ENCODE measurements around the gene DAP3.
"Not testable (repeated sequence)": the region's sequence is repeated elsewhere in the genome, so short reads cannot be mapped to it uniquely, and the experiment has no call there.

The DAP3 gene

GRCh38 chr1:155689081-155689607, at the start of gene DAP3:
TSS of gene DAP3 (plus strand) at chr1:155689091. CDS start at chr1:155709780, 20,689 bp downstream.
- not testable (repeated sequence) for H3K27me3 ChIP-seq (ENCODE audit: insufficient read depth, low read length, poor library complexity); H3K9me3 ChIP-seq (ENCODE audit: insufficient read depth, low read length, severe bottlenecking); DNase-seq
- Histone ChIP-seq H3K36me3 (ENCODE audit: insufficient read depth, low read length) (peaks cover 41% of the 10 kb centered on the region), H3K79me2 (ENCODE audit: insufficient read depth, low read length) (peaks cover 95% of the 10 kb centered on the region), H3K27ac (ENCODE audit: low read length) (peak within 1 kb of the TSS; percentile 94), H2AFZ (ENCODE audit: low read depth, low read length) (peak within 1 kb of the TSS; percentile 94), H4K20me1 (ENCODE audit: insufficient read depth, low read length) (peaks cover 27% of the 10 kb centered on the region; the same call in 1 of the 2 replicates), H3K4me1 (ENCODE audit: insufficient read depth, low read length) (peaks cover 49% of the 10 kb centered on the region), H3K4me3 (ENCODE audit: low read depth in 1 of 2, low read length in 2 of 2) (peak within 1 kb of the TSS; percentile 61 to 87), H3K9ac (ENCODE audit: low read depth, low read length) (peak within 1 kb of the TSS; percentile 81), H3K4me2 (ENCODE audit: insufficient read depth, low read length) (peak within 1 kb of the TSS; percentile 78)
- peak; percentile 3; the same call in 2 of the 3 replicates for ATAC-seq (ENCODE audit: insufficient read depth, low read depth)

DNA sequence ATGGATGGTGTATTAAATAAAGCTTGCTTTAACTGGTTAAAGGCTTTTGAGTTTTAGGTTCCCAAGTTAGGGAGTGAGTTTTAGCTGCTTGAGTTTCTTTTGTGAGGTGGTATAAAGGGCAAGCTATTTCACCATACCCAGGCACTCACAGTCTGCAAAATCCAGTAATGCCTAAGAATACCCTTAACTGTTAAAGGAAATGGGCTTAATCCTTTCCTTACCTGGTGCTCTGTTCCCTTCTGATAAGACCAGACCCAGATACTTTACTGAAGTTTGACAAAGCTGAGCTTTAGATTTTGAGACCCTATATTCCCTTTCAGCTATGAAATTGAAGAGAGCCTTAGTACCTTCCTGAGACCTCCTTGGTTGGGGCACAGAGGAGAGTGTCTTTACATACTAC, 48.5 kb upstream of the DAP3 start:
- H3K4me1 ChIP-seq (ENCODE audit: insufficient read depth, low read length) = peaks cover 27% of the 10 kb centered on the region
- H3K27me3 ChIP-seq (ENCODE audit: insufficient read depth, low read length, poor library complexity) = no peaks in the 10 kb centered on the region
- H3K9me3 ChIP-seq (ENCODE audit: insufficient read depth, low read length, severe bottlenecking) = peaks cover 27% of the 10 kb centered on the region
- H3K4me2 ChIP-seq (ENCODE audit: insufficient read depth, low read length) = no peak overlapping the region
- TF ChIP-seq EZH2 (IDR thresholded peaks at IDR 0.05; ENCODE audit: borderline replicate concordance, low read depth, low read length, severe bottlenecking) = no peak
- TF ChIP-seq, protein P1, sequence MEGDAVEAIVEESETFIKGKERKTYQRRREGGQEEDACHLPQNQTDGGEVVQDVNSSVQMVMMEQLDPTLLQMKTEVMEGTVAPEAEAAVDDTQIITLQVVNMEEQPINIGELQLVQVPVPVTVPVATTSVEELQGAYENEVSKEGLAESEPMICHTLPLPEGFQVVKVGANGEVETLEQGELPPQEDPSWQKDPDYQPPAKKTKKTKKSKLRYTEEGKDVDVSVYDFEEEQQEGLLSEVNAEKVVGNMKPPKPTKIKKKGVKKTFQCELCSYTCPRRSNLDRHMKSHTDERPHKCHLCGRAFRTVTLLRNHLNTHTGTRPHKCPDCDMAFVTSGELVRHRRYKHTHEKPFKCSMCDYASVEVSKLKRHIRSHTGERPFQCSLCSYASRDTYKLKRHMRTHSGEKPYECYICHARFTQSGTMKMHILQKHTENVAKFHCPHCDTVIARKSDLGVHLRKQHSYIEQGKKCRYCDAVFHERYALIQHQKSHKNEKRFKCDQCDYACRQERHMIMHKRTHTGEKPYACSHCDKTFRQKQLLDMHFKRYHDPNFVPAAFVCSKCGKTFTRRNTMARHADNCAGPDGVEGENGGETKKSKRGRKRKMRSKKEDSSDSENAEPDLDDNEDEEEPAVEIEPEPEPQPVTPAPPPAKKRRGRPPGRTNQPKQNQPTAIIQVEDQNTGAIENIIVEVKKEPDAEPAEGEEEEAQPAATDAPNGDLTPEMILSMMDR (IDR thresholded peaks at IDR 0.05; ENCODE audit: borderline replicate concordance, extremely low read depth, low read length, poor library complexity, severe bottlenecking) = no peak
- no peak overlapping the region for H3K27ac ChIP-seq (ENCODE audit: low read length)
- DNase-seq (no peak), ATAC-seq (ENCODE audit: insufficient read depth, low read depth) (no peak)
- no peaks in the 10 kb centered on the region for H3K36me3 ChIP-seq (ENCODE audit: insufficient read depth, low read length)
- H3K79me2 ChIP-seq (ENCODE audit: insufficient read depth, low read length) = peaks cover 7% of the 10 kb centered on the region
- no peak overlapping the region for H3K9ac ChIP-seq (ENCODE audit: low read depth, low read length)
- no peak overlapping the region for H3K4me3 ChIP-seq (ENCODE audit: low read depth in 1 of 2, low read length in 2 of 2)
- no peak overlapping the region for H2AFZ ChIP-seq (ENCODE audit: low read depth, low read length)
- no peaks in the 10 kb centered on the region for H4K20me1 ChIP-seq (ENCODE audit: insufficient read depth, low read length)

DNA sequence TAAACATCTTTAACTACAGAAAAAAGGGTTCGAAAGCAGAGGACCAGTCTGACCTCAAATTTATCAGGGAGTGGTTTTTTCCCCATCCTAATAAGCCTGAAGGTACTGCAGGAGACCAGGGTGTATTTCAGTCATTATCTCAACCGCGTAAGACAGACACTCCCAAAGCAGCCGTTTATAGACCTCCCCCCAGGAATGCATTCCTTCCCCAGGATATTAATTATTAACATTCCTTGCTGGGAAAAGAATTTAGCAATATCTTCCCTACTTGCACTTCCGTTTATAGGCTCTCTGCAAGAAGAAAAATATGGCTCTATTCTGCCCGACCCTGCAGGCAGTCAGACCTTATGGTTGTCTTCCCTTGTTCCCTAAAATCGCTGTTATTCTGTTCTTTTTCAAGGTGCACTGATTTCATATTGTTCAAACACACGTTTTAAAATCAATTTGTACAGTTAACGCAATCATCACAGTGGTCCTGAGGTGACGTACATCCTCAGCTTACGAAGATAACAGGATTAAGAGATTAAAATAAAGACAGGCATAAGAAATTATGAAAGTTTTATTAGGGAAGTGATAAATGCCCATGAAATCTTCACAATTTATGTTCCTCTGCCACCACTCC, 46.2 kb upstream of the DAP3 start:
- not testable (repeated sequence) for H3K4me2 ChIP-seq (ENCODE audit: insufficient read depth, low read length); ATAC-seq (ENCODE audit: insufficient read depth, low read depth); H3K4me1 ChIP-seq (ENCODE audit: insufficient read depth, low read length); H3K27ac ChIP-seq (ENCODE audit: low read length); H3K4me3 ChIP-seq (ENCODE audit: low read depth in 1 of 2, low read length in 2 of 2); H3K79me2 ChIP-seq (ENCODE audit: insufficient read depth, low read length); H3K36me3 ChIP-seq (ENCODE audit: insufficient read depth, low read length); H3K9ac ChIP-seq (ENCODE audit: low read depth, low read length); H2AFZ ChIP-seq (ENCODE audit: low read depth, low read length); H3K27me3 ChIP-seq (ENCODE audit: insufficient read depth, low read length, poor library complexity); H4K20me1 ChIP-seq (ENCODE audit: insufficient read depth, low read length)
- H3K9me3 ChIP-seq (ENCODE audit: insufficient read depth, low read length, severe bottlenecking) = peaks cover 27% of the 10 kb centered on the region
- DNase-seq = peak; percentile 35

DNA sequence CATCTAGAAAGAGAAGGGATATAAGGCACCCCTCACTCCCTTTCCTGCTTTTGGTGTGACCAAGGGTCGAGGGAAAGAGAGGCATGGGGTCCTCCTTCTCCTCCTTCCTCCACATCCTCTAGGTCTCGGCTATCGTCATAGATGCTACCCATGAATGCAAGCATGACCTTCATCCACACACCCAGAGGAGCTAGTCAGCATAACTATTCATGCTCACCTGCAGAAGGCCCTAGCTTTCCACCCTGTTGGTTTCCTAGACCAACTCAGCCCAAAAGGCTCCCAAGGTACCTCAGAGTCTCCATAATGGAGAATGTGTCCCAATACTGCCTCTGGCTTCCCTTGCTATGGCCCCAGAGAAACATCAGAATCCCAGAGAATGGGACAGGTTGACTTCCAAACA, 45.7 kb upstream of the DAP3 start:
- H3K9me3 ChIP-seq (ENCODE audit: insufficient read depth, low read length, severe bottlenecking) = peaks cover 27% of the 10 kb centered on the region
- H3K27me3 ChIP-seq (ENCODE audit: insufficient read depth, low read length, poor library complexity) = no peaks in the 10 kb centered on the region
- ATAC-seq (ENCODE audit: insufficient read depth, low read depth) (no peak), DNase-seq (no peak)
- no peak overlapping the region for H2AFZ ChIP-seq (ENCODE audit: low read depth, low read length)
- no peak overlapping the region for H3K27ac ChIP-seq (ENCODE audit: low read length)
- H3K9ac ChIP-seq (ENCODE audit: low read depth, low read length) = no peak overlapping the region
- no peaks in the 10 kb centered on the region for H3K36me3 ChIP-seq (ENCODE audit: insufficient read depth, low read length)
- no peaks in the 10 kb centered on the region for H4K20me1 ChIP-seq (ENCODE audit: insufficient read depth, low read length)
- no peak for TF ChIP-seq EZH2 (IDR thresholded peaks at IDR 0.05; ENCODE audit: borderline replicate concordance, low read depth, low read length, severe bottlenecking)
- TF ChIP-seq, protein P1 (IDR thresholded peaks at IDR 0.05; ENCODE audit: borderline replicate concordance, extremely low read depth, low read length, poor library complexity, severe bottlenecking) = no peak
- no peaks in the 10 kb centered on the region for H3K79me2 ChIP-seq (ENCODE audit: insufficient read depth, low read length)
- no peak overlapping the region for H3K4me2 ChIP-seq (ENCODE audit: insufficient read depth, low read length)
- H3K4me1 ChIP-seq (ENCODE audit: insufficient read depth, low read length) = peaks cover 4% of the 10 kb centered on the region
- no peak overlapping the region for H3K4me3 ChIP-seq (ENCODE audit: low read depth in 1 of 2, low read length in 2 of 2)

All from DND-41 (cell line).